Type B pancreatic cell (in vitro differentiated cells): ENCODE data around the gene SLC35E2B. TPM values are rescaled to one million over a fixed set of nuclear protein-coding genes. Genes with fewer than 3 reads are reported as not detected.
A peak's percentile ranks its signal among the peaks of the same experiment; 100 is the strongest.
"Not testable (repeated sequence)": the region's sequence is repeated elsewhere in the genome, so short reads cannot be mapped to it uniquely, and the experiment has no call there.

Experiments used
- DNase-seq: peaks from one replicate; pipeline ENCODE4 v3.0.0; 2021; ENCODE audit warnings: mixed read lengths; ENCODE audit not compliant: unreplicated experiment; ENCODE audit errors: extremely low spot score
- H3K27ac Mint-ChIP-seq: 2 replicates; pipeline ENCODE4 v1.8.0; 2021; ENCODE audit warnings: mild to moderate bottlenecking, mixed read lengths
- H3K27me3 Mint-ChIP-seq: 2 replicates; pipeline ENCODE4 v1.8.0; 2021; ENCODE audit warnings: mixed read lengths
- H3K36me3 Mint-ChIP-seq: 2 replicates; pipeline ENCODE4 v1.8.0; 2021; ENCODE audit warnings: mixed read lengths
- H3K4me1 Mint-ChIP-seq: one replicate; pipeline ENCODE4 v1.8.0; 2021; ENCODE audit warnings: mixed read lengths; ENCODE audit not compliant: unreplicated experiment
- H3K4me3 Mint-ChIP-seq: 2 replicates; pipeline ENCODE4 v1.8.0; 2021; ENCODE audit warnings: mild to moderate bottlenecking, mixed read lengths
- H3K9me3 Mint-ChIP-seq: 2 replicates; pipeline ENCODE4 v1.8.0; 2021; ENCODE audit warnings: mixed read lengths
- CTCF ChIP-seq: fragments of 200-600 bp; sonication (generic); conservative IDR thresholded peaks from 2 replicates; pipeline ENCODE4 v1.5.0; 2021; ENCODE audit warnings: antibody characterized with exemption, mild to moderate bottlenecking
- total RNA-seq: library from RNA; stranded (reverse); gene quantifications from 2 replicates; pipeline ENCODE4 v1.2.1, GENCODE V29; 2021; ENCODE audit warnings: low replicate concordance

Gene SLC35E2B
- total RNA-seq, 1 donor from 2014 or later: 116 TPM

GRCh38 chr1:1678581-1679380, 13.8 kb downstream of the SLC35E2B start:
- Mint-ChIP-seq H3K27ac (peak overlapping the region; percentile 71), H3K4me3 (no peak overlapping the region), H3K36me3 (no peaks in the 10 kb centered on the region), H3K9me3 (no peaks in the 10 kb centered on the region), H3K4me1 (peaks cover 7% of the 10 kb centered on the region), H3K27me3 (no peaks in the 10 kb centered on the region)
- DNase-seq: no peak
- no peak for TF ChIP-seq CTCF

- DNase-seq: no peak
- no peak for TF ChIP-seq CTCF
- Mint-ChIP-seq H3K27ac (peak overlapping the region; percentile 71), H3K4me3 (no peak overlapping the region), H3K9me3 (no peaks in the 10 kb centered on the region), H3K4me1 (peaks cover 7% of the 10 kb centered on the region), H3K27me3 (no peaks in the 10 kb centered on the region), H3K36me3 (no peaks in the 10 kb centered on the region)
Observed at GRCh38 chr1:1677718-1678580, 14.6 kb downstream of the SLC35E2B start.

- not testable (repeated sequence) for H3K27me3 Mint-ChIP-seq, H3K36me3 Mint-ChIP-seq, DNase-seq
Observed at GRCh38 chr1:1676087-1676486, 16.5 kb downstream of the SLC35E2B start.

GRCh38 chr1:1675218-1675617, 17.4 kb downstream of the SLC35E2B start:
- H3K4me3 Mint-ChIP-seq, H3K36me3 Mint-ChIP-seq, DNase-seq, H3K4me1 Mint-ChIP-seq, H3K9me3 Mint-ChIP-seq, H3K27ac Mint-ChIP-seq, H3K27me3 Mint-ChIP-seq: not testable (repeated sequence)

More at GRCh38 chr1:1676087-1676486, 16.5 kb downstream of the SLC35E2B start:
- not testable (repeated sequence) for H3K27ac Mint-ChIP-seq, H3K4me3 Mint-ChIP-seq, H3K4me1 Mint-ChIP-seq, H3K9me3 Mint-ChIP-seq

- H3K36me3 Mint-ChIP-seq, DNase-seq, H3K27ac Mint-ChIP-seq, H3K27me3 Mint-ChIP-seq, H3K4me3 Mint-ChIP-seq, H3K4me1 Mint-ChIP-seq, H3K9me3 Mint-ChIP-seq: not testable (repeated sequence)
Observed at GRCh38 chr1:1674806-1675205, 17.8 kb downstream of the SLC35E2B start.

GRCh38 chr1:1672181-1672965, 20.2 kb downstream of the SLC35E2B start:
- no peak for TF ChIP-seq CTCF
- H3K4me3 Mint-ChIP-seq: no peak overlapping the region

More at GRCh38 chr1:1672181-1672965, 20.2 kb downstream of the SLC35E2B start:
- no peaks in the 10 kb centered on the region for H3K27me3 Mint-ChIP-seq
- peaks cover 2% of the 10 kb centered on the region for H3K36me3 Mint-ChIP-seq
- H3K9me3 Mint-ChIP-seq: no peaks in the 10 kb centered on the region
- H3K27ac Mint-ChIP-seq: no peak overlapping the region
- no peaks in the 10 kb centered on the region for H3K4me1 Mint-ChIP-seq
- DNase-seq: no peak
